ENCODE measurements around the gene IZUMO1R. TPM values are rescaled to one million over a fixed set of nuclear protein-coding genes. Genes with fewer than 3 reads are reported as not detected.
"Not testable (repeated sequence)": the region's sequence is repeated elsewhere in the genome, so short reads cannot be mapped to it uniquely, and the experiment has no call there.

IZUMO1R gene
- total RNA-seq, 1 experiment from 2014 or later: not detected

GRCh38 chr11:94342250-94342649 lies 37.9 kb downstream of the IZUMO1R start:
- H3K36me3 ChIP-seq (ENCODE audit: low read depth): no peaks in the 10 kb centered on the region
- H3K9me3 ChIP-seq (ENCODE audit: insufficient read depth, low read depth): no peaks in the 10 kb centered on the region; the same call in 1 of the 2 replicates
- peaks cover 2% of the 10 kb centered on the region; the same call in 1 of the 2 replicates for H3K9me2 ChIP-seq (ENCODE audit: insufficient read depth)
- intact Hi-C loops (cut with micrococcal nuclease; ENCODE audit: unreplicated experiment): no loop called here
- no peak overlapping the region for H2AFZ ChIP-seq
- H3K79me2 ChIP-seq (ENCODE audit: low read depth): no peaks in the 10 kb centered on the region
- CTCF ChIA-PET: no interaction called here
- H3K27me3 ChIP-seq (ENCODE audit: insufficient read depth, low read depth): peaks cover 3% of the 10 kb centered on the region; the same call in 1 of the 2 replicates
- H4K20me1 ChIP-seq (ENCODE audit: insufficient read depth): no peaks in the 10 kb centered on the region
- no peak overlapping the region for H3K4me2 ChIP-seq
- no peak for DNase-seq
- no TSS peak for BruUV-seq (replicated peaks)
- no peaks in the 10 kb centered on the region for H3F3A ChIP-seq (ENCODE audit: insufficient read depth, low read depth)
- TF ChIP-seq EZH2 (IDR thresholded peaks at IDR 0.05; ENCODE audit: low read depth) (no peak), CTCF (conservative IDR thresholded peaks at IDR 0.05) (no peak)
- no peak overlapping the region for H3K4me3 ChIP-seq
- no peaks in the 10 kb centered on the region for H3K4me1 ChIP-seq (replicated peaks; ENCODE audit: insufficient read depth)
- POLR2A ChIA-PET (ENCODE audit: unreplicated experiment): no interaction called here
- H3K27ac ChIP-seq: no peak overlapping the region

GRCh38 chr11:94343495-94343894 lies 39.1 kb downstream of the IZUMO1R start:
- Histone ChIP-seq H3K27me3 (ENCODE audit: insufficient read depth, low read depth) (peaks cover 3% of the 10 kb centered on the region; the same call in 1 of the 2 replicates), H3K4me1 (replicated peaks; ENCODE audit: insufficient read depth) (no peaks in the 10 kb centered on the region), H3K4me2 (no peak overlapping the region), H3K9me2 (ENCODE audit: insufficient read depth) (peaks cover 2% of the 10 kb centered on the region; the same call in 1 of the 2 replicates), H2AFZ (no peak overlapping the region), H4K20me1 (ENCODE audit: insufficient read depth) (no peaks in the 10 kb centered on the region), H3K4me3 (no peak overlapping the region), H3K27ac (no peak overlapping the region), H3K9me3 (ENCODE audit: insufficient read depth, low read depth) (no peaks in the 10 kb centered on the region; the same call in 1 of the 2 replicates), H3K36me3 (ENCODE audit: low read depth) (no peaks in the 10 kb centered on the region), H3K79me2 (ENCODE audit: low read depth) (no peaks in the 10 kb centered on the region), H3F3A (ENCODE audit: insufficient read depth, low read depth) (no peaks in the 10 kb centered on the region)
- no peak for DNase-seq
- POLR2A ChIA-PET (ENCODE audit: unreplicated experiment): no interaction called here
- intact Hi-C loops (cut with micrococcal nuclease; ENCODE audit: unreplicated experiment): no loop called here
- no peak for TF ChIP-seq EZH2 (IDR thresholded peaks at IDR 0.05; ENCODE audit: low read depth)
- no peak for TF ChIP-seq CTCF (conservative IDR thresholded peaks at IDR 0.05)
- no TSS peak for BruUV-seq (replicated peaks)
- CTCF ChIA-PET: no interaction called here

GRCh38 chr11:94346311-94346710 lies 41.9 kb downstream of the IZUMO1R start:
- H3K9me3 ChIP-seq (ENCODE audit: insufficient read depth, low read depth); CTCF ChIA-PET; H4K20me1 ChIP-seq (ENCODE audit: insufficient read depth); H3K79me2 ChIP-seq (ENCODE audit: low read depth); BruUV-seq (replicated peaks); H3K27me3 ChIP-seq (ENCODE audit: insufficient read depth, low read depth); H3F3A ChIP-seq (ENCODE audit: insufficient read depth, low read depth); H3K9me2 ChIP-seq (ENCODE audit: insufficient read depth); H3K4me2 ChIP-seq; H3K36me3 ChIP-seq (ENCODE audit: low read depth); DNase-seq; H3K4me3 ChIP-seq; H3K27ac ChIP-seq; H3K4me1 ChIP-seq (replicated peaks; ENCODE audit: insufficient read depth); POLR2A ChIA-PET (ENCODE audit: unreplicated experiment); H2AFZ ChIP-seq; intact Hi-C loops (cut with micrococcal nuclease; ENCODE audit: unreplicated experiment): not testable (repeated sequence)

- POLR2A ChIA-PET (ENCODE audit: unreplicated experiment); H3K27ac ChIP-seq; H3K27me3 ChIP-seq (ENCODE audit: insufficient read depth, low read depth); H4K20me1 ChIP-seq (ENCODE audit: insufficient read depth); intact Hi-C loops (cut with micrococcal nuclease; ENCODE audit: unreplicated experiment); BruUV-seq (replicated peaks); H3K4me3 ChIP-seq; H2AFZ ChIP-seq; H3F3A ChIP-seq (ENCODE audit: insufficient read depth, low read depth); H3K4me2 ChIP-seq; CTCF ChIA-PET; DNase-seq; H3K36me3 ChIP-seq (ENCODE audit: low read depth); H3K4me1 ChIP-seq (replicated peaks; ENCODE audit: insufficient read depth); H3K79me2 ChIP-seq (ENCODE audit: low read depth); H3K9me3 ChIP-seq (ENCODE audit: insufficient read depth, low read depth); H3K9me2 ChIP-seq (ENCODE audit: insufficient read depth): not testable (repeated sequence)
Observed at GRCh38 chr11:94350850-94351563, 46.6 kb downstream of the IZUMO1R start.

Other genes starting within 250 kb of the IZUMO1R start
- 10.5 and 12.6 TPM in 2 replicates for gene PANX1, start 175.7 kb upstream of the IZUMO1R start, total RNA-seq (2021)
- not detected in 2 replicates for gene GPR83, start 96.8 kb downstream of the IZUMO1R start, total RNA-seq (2021)
- 40.3 and 41.1 TPM in 2 replicates for gene MRE11, start 189.3 kb downstream of the IZUMO1R start, total RNA-seq (2021)
- gene ANKRD49, start 189.4 kb downstream of the IZUMO1R start, total RNA-seq (2021): 8.7 and 12.7 TPM in 2 replicates
- not detected in 2 replicates for gene C11orf97, start 207.9 kb downstream of the IZUMO1R start, total RNA-seq (2021)
- 1.9 and 2.0 TPM in 2 replicates for gene FUT4, start 239.3 kb downstream of the IZUMO1R start, total RNA-seq (2021)